AG09309 (cell line): Measurements from ENCODE around the gene LDLRAD3.

Source experiments
- DNase-seq: peaks from one replicate; pipeline ENCODE4 v3.0.0-alpha.2; 2010; ENCODE audit warnings: low read depth
- H3K4me3 ChIP-seq: 2 replicates; pipeline ENCODE4 v1.5.1; 2011; ENCODE audit warnings: mild to moderate bottlenecking, low read depth, low read length, moderate library complexity; ENCODE audit not compliant: control insufficient read depth
- TF ChIP-seq, protein P1 (sequence below): IDR thresholded peaks from 2 replicates; pipeline ENCODE4 v1.5.1; 2011; ENCODE audit warnings: mild to moderate bottlenecking, low read depth, low read length, inconsistent platforms; ENCODE audit not compliant: insufficient read depth, control insufficient read depth; ENCODE audit errors: missing control alignments

Gene LDLRAD3

DNA sequence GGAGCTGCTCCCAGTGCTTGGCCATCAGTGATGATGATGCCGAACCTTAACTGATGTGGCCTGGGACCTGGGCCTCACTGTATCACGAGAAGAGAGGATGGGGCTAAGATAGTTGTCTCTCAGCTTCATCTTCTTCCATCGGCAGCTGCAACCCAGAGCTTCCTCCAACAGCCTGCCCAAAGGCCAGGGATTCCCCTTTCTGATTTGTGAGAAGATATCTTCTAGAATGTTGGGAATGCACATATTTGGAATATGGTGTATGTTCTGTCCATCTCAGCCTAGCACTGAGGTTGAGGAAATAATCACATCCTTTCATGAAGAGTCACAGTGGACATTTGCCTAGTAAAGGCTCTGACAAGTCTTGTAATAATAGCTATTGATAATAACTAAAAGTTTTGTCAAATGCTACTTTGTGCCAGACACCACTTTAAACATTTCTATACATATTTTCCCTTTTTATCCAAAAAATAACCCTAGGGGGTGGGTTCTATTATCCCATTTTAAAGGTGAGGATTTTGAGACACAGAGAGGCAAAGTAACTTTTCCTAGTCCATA is 272.3 kb downstream of the LDLRAD3 start:
- no peak overlapping the region for H3K4me3 ChIP-seq
- DNase-seq = no peak
- TF ChIP-seq, protein P1, sequence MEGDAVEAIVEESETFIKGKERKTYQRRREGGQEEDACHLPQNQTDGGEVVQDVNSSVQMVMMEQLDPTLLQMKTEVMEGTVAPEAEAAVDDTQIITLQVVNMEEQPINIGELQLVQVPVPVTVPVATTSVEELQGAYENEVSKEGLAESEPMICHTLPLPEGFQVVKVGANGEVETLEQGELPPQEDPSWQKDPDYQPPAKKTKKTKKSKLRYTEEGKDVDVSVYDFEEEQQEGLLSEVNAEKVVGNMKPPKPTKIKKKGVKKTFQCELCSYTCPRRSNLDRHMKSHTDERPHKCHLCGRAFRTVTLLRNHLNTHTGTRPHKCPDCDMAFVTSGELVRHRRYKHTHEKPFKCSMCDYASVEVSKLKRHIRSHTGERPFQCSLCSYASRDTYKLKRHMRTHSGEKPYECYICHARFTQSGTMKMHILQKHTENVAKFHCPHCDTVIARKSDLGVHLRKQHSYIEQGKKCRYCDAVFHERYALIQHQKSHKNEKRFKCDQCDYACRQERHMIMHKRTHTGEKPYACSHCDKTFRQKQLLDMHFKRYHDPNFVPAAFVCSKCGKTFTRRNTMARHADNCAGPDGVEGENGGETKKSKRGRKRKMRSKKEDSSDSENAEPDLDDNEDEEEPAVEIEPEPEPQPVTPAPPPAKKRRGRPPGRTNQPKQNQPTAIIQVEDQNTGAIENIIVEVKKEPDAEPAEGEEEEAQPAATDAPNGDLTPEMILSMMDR = no peak

DNA sequence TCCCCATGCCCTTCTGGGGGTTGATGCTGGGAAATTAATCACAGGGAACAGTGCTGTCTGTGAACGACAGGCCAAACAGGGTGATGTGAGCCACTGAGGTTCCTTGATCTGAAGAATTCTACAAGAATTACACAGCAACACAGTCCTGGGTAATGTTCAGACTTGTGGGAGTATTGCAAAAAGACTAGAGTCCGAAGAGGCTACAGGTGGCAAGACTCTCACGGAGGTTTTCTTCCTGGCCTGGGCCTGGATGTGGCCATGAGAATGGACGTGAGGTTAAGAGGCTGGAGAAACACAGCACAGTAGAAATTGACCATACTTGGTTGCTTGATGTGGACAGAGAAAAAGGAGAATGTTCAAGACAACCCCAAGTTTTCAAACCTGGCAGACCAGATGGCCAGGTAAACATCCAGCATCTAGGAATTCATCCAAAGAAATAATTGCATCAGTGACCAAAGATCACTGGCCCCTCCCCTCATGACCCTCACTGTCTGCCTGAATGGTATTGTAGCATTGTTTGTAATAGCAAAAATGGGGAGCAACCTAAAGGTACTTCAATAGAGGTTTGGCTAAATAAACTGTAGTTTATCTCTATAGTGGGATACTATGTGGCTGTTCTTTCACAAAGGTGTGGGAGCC is 274.5 kb downstream of the LDLRAD3 start:
- TF ChIP-seq, protein P1 = no peak
- DNase-seq = no peak
- H3K4me3 ChIP-seq = no peak overlapping the region

DNA sequence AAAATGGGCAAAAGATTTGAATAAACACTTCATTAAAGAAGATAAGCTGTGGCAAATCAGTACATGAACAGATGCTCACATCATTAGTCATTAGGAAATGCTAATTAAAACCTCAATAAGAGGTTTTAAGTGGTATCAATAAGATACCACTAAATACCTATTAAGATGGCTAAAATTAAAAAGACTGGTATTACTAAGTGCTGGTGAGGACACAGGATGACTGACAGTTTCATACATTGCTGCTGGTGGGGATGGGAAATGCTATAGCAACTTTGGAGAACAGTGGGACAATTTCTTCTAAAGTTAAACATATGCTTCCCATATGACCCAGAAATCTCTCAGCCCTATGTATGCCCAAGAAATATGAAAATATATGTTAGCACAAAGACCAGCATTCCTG is 276.1 kb downstream of the LDLRAD3 start:
- TF ChIP-seq, protein P1 = no peak
- H3K4me3 ChIP-seq = no peak overlapping the region

DNA sequence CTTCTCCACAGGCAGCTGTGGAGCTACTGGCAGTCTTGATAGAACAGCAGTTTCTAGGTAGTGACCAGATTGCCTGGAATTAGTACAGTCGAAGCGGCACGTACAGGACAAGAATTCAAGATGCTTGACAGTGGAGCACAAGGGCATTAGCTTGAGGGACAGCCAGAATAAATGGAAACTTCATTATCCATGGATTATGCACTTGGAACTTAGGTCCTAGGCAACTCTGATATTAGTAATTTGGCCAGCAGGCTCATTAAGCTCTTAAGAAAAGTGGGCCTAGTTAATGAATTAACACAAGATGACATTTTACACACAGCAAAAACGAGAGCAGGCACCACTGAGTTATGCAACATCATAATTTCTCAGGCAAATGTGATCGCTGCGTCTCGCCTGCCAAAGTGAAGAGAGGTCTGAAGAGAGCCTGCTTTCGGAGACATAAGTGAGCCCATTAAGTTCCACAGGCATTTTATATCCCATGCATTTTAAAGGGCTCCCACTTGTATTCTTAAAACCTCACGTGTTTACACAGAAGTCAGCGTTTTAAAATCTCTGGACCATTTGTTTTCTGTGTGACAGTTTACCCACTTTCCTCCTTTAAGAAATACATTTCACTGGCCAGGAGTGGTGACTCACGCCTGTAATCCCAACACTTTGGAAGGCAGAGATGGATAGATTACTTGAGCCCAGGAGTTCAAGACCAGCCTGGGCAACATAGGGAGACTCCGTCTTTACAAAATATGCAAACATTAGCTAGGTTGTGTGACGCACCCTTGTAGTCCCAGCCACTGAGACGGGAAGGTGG is 279.2 kb downstream of the LDLRAD3 start:
- no peak overlapping the region for H3K4me3 ChIP-seq
- TF ChIP-seq, protein P1 = no peak
- DNase-seq = no peak

More for the DNA sequence above, 276.1 kb downstream of the LDLRAD3 start:
- no peak for DNase-seq

DNA sequence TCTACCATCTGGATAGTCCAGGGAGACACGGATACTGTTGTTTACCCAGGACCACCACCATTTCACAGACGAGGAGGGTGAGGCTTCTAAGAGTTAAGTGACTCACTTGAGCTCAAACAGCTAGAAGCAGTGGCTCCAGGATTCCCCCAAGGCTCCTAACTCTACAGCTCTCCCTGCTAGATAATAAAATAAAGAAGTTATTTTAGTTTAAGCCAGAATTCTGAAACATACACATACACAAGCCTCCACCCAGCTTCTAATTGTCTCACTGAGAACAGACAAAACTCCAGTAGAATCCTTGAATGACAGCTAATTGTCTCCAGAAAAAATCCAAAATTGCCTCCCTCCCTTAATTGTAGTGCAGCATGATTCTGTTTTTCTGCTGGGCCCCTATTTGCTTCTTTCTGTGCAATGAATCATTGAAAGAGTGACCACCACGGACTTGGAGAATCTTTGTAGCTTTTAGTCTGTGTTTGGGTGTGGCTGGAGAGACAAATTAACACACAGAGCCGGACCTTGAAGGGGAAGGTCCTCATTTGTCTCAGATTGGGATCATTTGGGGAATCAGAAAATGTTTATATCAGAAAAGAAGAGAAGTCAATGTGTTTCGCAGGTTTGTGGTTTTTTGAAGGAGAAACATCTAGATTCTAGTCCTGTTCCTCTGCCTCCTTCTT is 280.5 kb downstream of the LDLRAD3 start:
- no peak for DNase-seq
- H3K4me3 ChIP-seq = no peak overlapping the region
- TF ChIP-seq, protein P1 = no peak

DNA sequence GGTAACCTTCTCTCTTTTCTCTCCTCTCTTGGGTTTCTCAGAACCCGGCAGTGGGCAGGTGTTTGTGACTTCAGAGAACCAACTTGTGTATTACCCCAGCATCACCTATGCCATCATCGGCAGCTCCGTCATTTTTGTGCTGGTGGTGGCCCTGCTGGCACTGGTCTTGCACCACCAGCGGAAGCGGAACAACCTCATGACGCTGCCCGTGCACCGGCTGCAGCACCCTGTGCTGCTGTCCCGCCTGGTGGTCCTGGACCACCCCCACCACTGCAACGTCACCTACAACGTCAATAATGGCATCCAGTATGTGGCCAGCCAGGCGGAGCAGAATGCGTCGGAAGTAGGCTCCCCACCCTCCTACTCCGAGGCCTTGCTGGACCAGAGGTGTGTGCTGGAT is 283.2 kb downstream of the LDLRAD3 start:
- TF ChIP-seq, protein P1 = no peak
- H3K4me3 ChIP-seq = no peak overlapping the region
- no peak for DNase-seq
